DND-41 (cell line): ENCODE results near the gene NPIPB4.
"Not testable (repeated sequence)": the region's sequence is repeated elsewhere in the genome, so short reads cannot be mapped to it uniquely, and the experiment has no call there.

Experiments used
- ATAC-seq: fragments of 200-7000 bp; cut with Tn5 transposase; 3 replicates; pipeline ENCODE4 v1.9.1; 2021; ENCODE audit warnings: low read depth; ENCODE audit not compliant: insufficient read depth
- DNase-seq: peaks from one replicate; pipeline ENCODE4 v3.0.0-alpha.2; 2020
- H2AFZ ChIP-seq: 2 replicates; pipeline ENCODE4 v1.6.0; 2012; ENCODE audit warnings: low read depth, low read length
- H3K27ac ChIP-seq: 2 replicates; pipeline ENCODE4 v1.5.1; 2012; ENCODE audit warnings: low read length, inconsistent platforms
- H3K27me3 ChIP-seq: fragments of 200-600 bp; sonication (generic); 2 replicates; pipeline ENCODE4 v1.6.0; 2012; ENCODE audit warnings: low read length, mild to moderate bottlenecking, inconsistent platforms; ENCODE audit not compliant: insufficient read depth, poor library complexity
- H3K36me3 ChIP-seq: 2 replicates; pipeline ENCODE4 v1.5.1; 2012; ENCODE audit warnings: low read length, inconsistent platforms; ENCODE audit not compliant: insufficient read depth
- H3K4me1 ChIP-seq: 2 replicates; pipeline ENCODE4 v1.5.1; 2012; ENCODE audit warnings: mild to moderate bottlenecking, low read length; ENCODE audit not compliant: insufficient read depth
- H3K4me2 ChIP-seq: 2 replicates; pipeline ENCODE4 v1.6.0; 2012; ENCODE audit warnings: mild to moderate bottlenecking, moderate library complexity, low read length, inconsistent platforms; ENCODE audit not compliant: insufficient read depth
- H3K4me3 ChIP-seq, 2 experiments: fragments of 200-600 bp in 1 of 2; shearing (Covaris generic) in 1 of 2; 2 replicates each; pipeline ENCODE4 v1.5.1; 2012 to 2016; ENCODE audit warnings: inconsistent platforms in 2 of 2, low read length in 2 of 2, mild to moderate bottlenecking in 2 of 2, low read depth in 1 of 2, moderate library complexity in 1 of 2
- H3K79me2 ChIP-seq: 2 replicates; pipeline ENCODE4 v1.6.0; 2012; ENCODE audit warnings: low read length, inconsistent platforms; ENCODE audit not compliant: insufficient read depth
- H3K9ac ChIP-seq: 2 replicates; pipeline ENCODE4 v1.6.0; 2012; ENCODE audit warnings: low read depth, mild to moderate bottlenecking, inconsistent platforms, low read length, moderate library complexity
- H3K9me3 ChIP-seq: 2 replicates; pipeline ENCODE4 v1.5.1; 2012; ENCODE audit warnings: low read length, moderate library complexity, mild to moderate bottlenecking, inconsistent platforms; ENCODE audit not compliant: insufficient read depth, severe bottlenecking
- H4K20me1 ChIP-seq: 2 replicates; pipeline ENCODE4 v1.6.0; 2012; ENCODE audit warnings: low read length; ENCODE audit not compliant: insufficient read depth

NPIPB4 gene

DNA sequence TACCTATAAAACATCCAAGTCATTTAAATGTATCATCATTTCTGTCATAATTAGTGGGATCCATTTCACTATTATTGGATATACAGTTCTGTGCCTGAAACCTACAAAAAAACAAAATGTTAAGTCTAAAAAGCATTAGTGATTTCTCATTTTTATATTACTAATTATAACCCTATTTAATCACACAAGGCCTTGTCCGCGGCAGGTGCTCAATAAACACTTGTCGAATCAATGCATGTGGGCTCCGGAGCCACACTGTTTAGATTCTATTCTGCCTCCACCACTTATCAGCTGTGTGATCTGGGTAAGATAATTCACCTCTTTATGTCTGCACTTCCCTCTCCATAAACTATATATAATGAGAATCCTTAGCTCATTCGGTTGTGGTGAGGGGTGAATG is at the start of gene NPIPB4:
TSS of gene NPIPB4 (minus strand) at position 101 of the 400 bp plus-strand sequence. CDS start 378 bp downstream, outside the sequence.
- H3K9me3 ChIP-seq, H3K36me3 ChIP-seq, H3K4me3 ChIP-seq, H3K4me1 ChIP-seq, ATAC-seq, H3K27ac ChIP-seq, H2AFZ ChIP-seq, H3K9ac ChIP-seq, H3K4me2 ChIP-seq, DNase-seq, H3K79me2 ChIP-seq, H3K27me3 ChIP-seq, H4K20me1 ChIP-seq: not testable (repeated sequence)

DNA sequence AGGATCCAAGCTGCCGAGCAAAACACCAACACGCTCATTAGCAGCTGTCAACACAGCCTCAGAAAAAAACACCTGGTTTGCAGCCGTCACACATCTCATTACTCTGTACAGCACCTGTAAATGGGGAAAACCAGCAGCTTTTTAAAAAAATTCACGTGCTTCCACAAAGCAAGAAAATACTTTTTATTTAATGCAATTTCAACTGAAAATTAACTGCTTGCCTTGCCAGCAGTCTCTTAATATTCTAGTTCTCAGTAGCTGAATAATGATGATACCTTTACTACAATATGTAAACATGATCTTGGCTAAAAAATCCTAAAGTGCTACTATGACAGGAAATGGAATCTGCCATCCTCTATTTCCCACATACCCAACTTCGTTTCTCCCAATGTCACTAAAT is 41.4 kb upstream of the NPIPB4 start:
- not testable (repeated sequence) for DNase-seq, H3K79me2 ChIP-seq, H3K9me3 ChIP-seq, H3K4me3 ChIP-seq, H3K4me1 ChIP-seq, H3K4me2 ChIP-seq, H3K27ac ChIP-seq, H3K36me3 ChIP-seq, H3K9ac ChIP-seq, H3K27me3 ChIP-seq, H2AFZ ChIP-seq, ATAC-seq, H4K20me1 ChIP-seq

DNA sequence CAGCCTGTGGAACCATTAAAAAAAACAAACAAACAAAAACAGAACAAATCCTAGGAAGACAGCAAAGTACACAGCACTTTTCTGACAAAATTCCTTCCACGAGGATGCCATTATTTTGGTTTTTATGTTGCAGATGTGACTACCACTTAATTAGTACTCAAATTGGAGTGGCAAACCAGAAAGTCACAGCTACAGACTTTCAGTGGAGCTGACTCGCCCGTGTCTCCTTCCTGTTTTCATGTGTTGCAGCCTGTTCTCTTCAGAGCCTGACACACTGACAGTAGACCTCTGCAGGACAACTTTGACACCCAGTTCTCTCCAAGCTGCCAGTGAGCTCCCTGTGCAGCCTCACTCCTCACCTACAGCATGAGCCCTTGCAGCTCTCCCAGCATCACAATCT is 24.4 kb upstream of the NPIPB4 start:
- H3K4me1 ChIP-seq, ATAC-seq, H3K9me3 ChIP-seq, H3K9ac ChIP-seq, H3K27ac ChIP-seq, H3K4me3 ChIP-seq, H3K79me2 ChIP-seq, H3K36me3 ChIP-seq, H3K4me2 ChIP-seq, H3K27me3 ChIP-seq, H2AFZ ChIP-seq, H4K20me1 ChIP-seq: not testable (repeated sequence)
- DNase-seq: peak; percentile 16

DNA sequence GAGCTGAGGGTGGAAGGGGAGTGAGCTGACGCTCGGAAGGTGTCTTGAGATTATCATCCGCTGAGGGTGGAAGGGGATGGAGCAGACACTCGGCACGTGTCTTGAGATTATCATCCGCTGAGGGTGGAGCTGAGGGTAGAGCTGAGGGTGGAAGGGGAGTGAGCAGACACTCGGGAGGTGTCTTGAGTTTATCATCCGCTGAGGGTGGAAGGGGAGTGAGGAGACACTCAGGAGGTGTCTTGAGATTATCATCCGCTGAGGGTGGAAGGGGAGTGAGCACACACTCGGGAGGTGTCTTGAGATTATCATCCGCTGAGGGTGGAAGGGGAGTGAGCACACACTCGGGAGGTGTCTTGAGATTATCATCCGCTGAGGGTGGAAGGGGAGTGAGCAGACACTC is 20.4 kb downstream of the NPIPB4 start:
- not testable (repeated sequence) for H2AFZ ChIP-seq, H3K4me1 ChIP-seq, H3K79me2 ChIP-seq, H3K27ac ChIP-seq, H3K4me3 ChIP-seq, H3K9ac ChIP-seq, H3K4me2 ChIP-seq, DNase-seq, ATAC-seq, H3K36me3 ChIP-seq, H3K9me3 ChIP-seq, H3K27me3 ChIP-seq, H4K20me1 ChIP-seq

- H3K4me1 ChIP-seq, H3K27ac ChIP-seq, H3K27me3 ChIP-seq, H4K20me1 ChIP-seq, H3K9me3 ChIP-seq, H3K79me2 ChIP-seq, H3K4me3 ChIP-seq, H2AFZ ChIP-seq, DNase-seq, H3K4me2 ChIP-seq, H3K9ac ChIP-seq, H3K36me3 ChIP-seq, ATAC-seq: not testable (repeated sequence)
Measured at GRCh38 chr16:21836334-21836733, 21.2 kb downstream of the NPIPB4 start.

DNA sequence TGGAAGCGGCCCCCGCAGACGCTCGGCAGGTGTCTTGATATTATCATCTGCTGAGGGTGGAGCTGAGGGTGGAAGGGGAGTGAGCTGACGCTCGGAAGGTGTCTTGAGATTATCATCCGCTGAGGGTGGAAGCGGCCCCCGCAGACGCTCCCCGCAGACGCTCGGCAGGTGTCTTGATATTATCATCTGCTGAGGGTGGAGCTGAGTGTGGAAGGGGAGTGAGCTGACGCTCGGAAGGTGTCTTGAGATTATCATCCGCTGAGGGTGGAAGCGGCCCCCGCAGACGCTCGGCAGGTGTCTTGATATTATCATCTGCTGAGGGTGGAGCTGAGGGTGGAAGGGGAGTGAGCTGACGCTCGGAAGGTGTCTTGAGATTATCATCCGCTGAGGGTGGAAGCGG is 21.8 kb downstream of the NPIPB4 start:
- H3K36me3 ChIP-seq, H3K79me2 ChIP-seq, H3K4me1 ChIP-seq, H3K27me3 ChIP-seq, H3K9ac ChIP-seq, ATAC-seq, H3K9me3 ChIP-seq, H2AFZ ChIP-seq, H3K4me2 ChIP-seq, H3K27ac ChIP-seq, H4K20me1 ChIP-seq, H3K4me3 ChIP-seq, DNase-seq: not testable (repeated sequence)

GRCh38 chr16:21834211-21834610 is 23.3 kb downstream of the NPIPB4 start:
- not testable (repeated sequence) for H3K4me2 ChIP-seq, H2AFZ ChIP-seq, H3K36me3 ChIP-seq, H3K4me3 ChIP-seq, H3K79me2 ChIP-seq, H3K9me3 ChIP-seq, DNase-seq, H3K27me3 ChIP-seq, H4K20me1 ChIP-seq, ATAC-seq, H3K27ac ChIP-seq, H3K9ac ChIP-seq, H3K4me1 ChIP-seq

- H3K9me3 ChIP-seq, DNase-seq, H3K27me3 ChIP-seq, H3K4me3 ChIP-seq, H3K4me1 ChIP-seq, H3K9ac ChIP-seq, H3K4me2 ChIP-seq, H3K79me2 ChIP-seq, ATAC-seq, H4K20me1 ChIP-seq, H2AFZ ChIP-seq, H3K27ac ChIP-seq, H3K36me3 ChIP-seq: not testable (repeated sequence)
Measured at GRCh38 chr16:21829929-21830328, 27.6 kb downstream of the NPIPB4 start.
